Loucy (cell line): Measurements from ENCODE around the gene FAM13A.

Experiments used
- EZH2phosphoT487 ChIP-seq: fragments of 200-600 bp; IDR thresholded peaks from 2 replicates; pipeline ENCODE4 v1.6.1; 2018; ENCODE audit warnings: antibody characterized with exemption, mild to moderate bottlenecking, moderate library complexity, borderline replicate concordance
- TF ChIP-seq, protein P1 (sequence below): fragments of 200-600 bp; sonication (generic); conservative IDR thresholded peaks from 2 replicates; pipeline ENCODE4 v1.5.1; 2014; ENCODE audit warnings: mild to moderate bottlenecking, antibody characterized with exemption, low read length

DNA sequence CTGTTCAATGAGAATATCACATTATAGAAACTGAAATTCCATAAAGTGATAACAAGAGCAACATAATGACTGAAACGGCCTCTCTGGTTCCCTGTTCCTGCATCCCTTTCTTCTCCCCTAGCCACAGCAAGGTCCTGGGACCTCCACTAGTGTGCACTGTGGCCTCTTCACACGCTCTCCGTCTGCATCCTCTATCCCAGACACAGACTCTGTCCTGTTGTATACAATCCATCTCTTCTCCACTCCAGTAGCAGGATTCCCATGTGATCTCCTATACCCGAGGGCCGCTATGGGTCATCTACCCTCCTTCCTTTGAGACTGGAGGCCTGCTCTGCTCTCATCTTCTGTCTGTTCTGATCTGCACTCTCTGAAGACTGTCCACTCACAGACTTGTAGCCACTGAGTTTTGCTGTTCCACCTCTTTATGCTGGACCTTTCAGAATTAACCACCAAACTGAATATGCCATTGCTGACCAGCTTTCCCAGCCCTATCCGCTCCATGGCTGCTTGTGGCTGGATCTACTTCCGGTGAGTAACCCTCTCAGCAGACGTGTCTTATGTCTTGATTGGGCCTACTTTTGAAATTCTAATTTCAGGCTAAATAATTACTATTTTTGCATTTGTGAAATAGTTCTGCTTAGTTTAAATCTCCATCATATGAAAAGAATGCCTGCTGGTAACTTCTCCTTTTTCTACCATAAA, 254.2 kb downstream of the FAM13A start:
- TF ChIP-seq, protein P1, sequence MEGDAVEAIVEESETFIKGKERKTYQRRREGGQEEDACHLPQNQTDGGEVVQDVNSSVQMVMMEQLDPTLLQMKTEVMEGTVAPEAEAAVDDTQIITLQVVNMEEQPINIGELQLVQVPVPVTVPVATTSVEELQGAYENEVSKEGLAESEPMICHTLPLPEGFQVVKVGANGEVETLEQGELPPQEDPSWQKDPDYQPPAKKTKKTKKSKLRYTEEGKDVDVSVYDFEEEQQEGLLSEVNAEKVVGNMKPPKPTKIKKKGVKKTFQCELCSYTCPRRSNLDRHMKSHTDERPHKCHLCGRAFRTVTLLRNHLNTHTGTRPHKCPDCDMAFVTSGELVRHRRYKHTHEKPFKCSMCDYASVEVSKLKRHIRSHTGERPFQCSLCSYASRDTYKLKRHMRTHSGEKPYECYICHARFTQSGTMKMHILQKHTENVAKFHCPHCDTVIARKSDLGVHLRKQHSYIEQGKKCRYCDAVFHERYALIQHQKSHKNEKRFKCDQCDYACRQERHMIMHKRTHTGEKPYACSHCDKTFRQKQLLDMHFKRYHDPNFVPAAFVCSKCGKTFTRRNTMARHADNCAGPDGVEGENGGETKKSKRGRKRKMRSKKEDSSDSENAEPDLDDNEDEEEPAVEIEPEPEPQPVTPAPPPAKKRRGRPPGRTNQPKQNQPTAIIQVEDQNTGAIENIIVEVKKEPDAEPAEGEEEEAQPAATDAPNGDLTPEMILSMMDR, result no peak
- no peak for TF ChIP-seq EZH2phosphoT487
